BE2C (cell line): Measurements from ENCODE around the gene SPTBN5.

Experiments used
- DNase-seq: peaks from one replicate; pipeline ENCODE4 v3.0.0-alpha.2; 2020
- H3K27me3 ChIP-seq: fragments of 250-450 bp; sonication (Bioruptor Pico); 2 replicates; pipeline ENCODE4 v1.5.1; 2020; ENCODE audit warnings: mild to moderate bottlenecking
- H3K36me3 ChIP-seq: fragments of 250-450 bp; sonication (Bioruptor Pico); 2 replicates; pipeline ENCODE4 v1.5.1; 2020; ENCODE audit warnings: mild to moderate bottlenecking
- H3K4me1 ChIP-seq: fragments of 250-450 bp; sonication (Bioruptor Pico); 2 replicates; pipeline ENCODE4 v1.5.1; 2020
- H3K4me3 ChIP-seq: 2 replicates; pipeline ENCODE4 v1.5.1; 2011; ENCODE audit warnings: low read depth, low read length
- H3K9me3 ChIP-seq: fragments of 250-450 bp; sonication (Bioruptor Pico); 2 replicates; pipeline ENCODE4 v1.5.1; 2020
- CTCF ChIP-seq: IDR thresholded peaks from 2 replicates; pipeline ENCODE4 v1.5.1; 2012; ENCODE audit warnings: mild to moderate bottlenecking, low read depth, low read length

The SPTBN5 gene

DNA sequence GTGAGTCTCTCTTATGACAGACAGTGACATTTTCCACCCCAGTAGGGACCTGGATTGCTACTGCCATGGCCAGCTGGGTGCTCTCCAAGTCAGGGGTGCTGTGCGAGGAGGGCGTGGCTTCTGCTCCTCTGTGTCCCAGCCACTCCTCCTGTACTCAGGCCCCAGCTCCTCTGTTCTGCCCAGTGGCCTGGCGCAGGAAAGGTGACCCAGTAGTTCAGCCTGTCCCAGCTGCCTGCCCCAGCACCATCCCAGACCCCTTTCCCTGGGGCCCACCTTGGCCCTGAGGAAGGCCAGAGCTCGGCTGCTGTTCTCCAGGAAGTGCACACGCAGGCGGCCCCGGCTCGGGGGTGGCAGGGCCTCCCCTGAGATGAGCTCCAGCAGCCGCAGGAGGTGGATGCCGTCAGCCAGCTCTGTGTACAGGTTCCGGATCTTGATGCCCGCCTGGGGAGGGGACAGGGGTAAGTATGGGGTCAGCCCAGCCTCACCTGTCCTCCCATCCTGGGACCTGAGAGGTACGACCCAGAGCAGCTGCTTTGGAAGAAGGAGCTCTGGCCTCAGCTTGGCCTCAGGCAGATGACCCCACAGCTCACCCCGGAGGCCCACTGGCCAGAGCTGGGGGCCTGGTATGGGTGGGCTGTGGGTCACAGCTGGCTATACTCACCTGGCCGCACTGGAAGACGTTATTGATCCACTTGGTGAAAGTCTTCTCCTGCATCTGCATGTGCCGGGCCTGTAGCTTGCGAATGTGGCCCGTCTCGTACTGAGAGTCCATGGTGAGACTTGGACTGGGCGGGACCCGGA is 1.0 kb downstream of the SPTBN5 start:
- no peak for TF ChIP-seq CTCF
- H3K9me3 ChIP-seq, result no peaks in the 10 kb centered on the region
- peak; percentile 45 for DNase-seq
- no peak overlapping the region for H3K4me3 ChIP-seq
- H3K36me3 ChIP-seq, result no peaks in the 10 kb centered on the region
- no peaks in the 10 kb centered on the region for H3K27me3 ChIP-seq
- peaks cover 51% of the 10 kb centered on the region for H3K4me1 ChIP-seq

DNA sequence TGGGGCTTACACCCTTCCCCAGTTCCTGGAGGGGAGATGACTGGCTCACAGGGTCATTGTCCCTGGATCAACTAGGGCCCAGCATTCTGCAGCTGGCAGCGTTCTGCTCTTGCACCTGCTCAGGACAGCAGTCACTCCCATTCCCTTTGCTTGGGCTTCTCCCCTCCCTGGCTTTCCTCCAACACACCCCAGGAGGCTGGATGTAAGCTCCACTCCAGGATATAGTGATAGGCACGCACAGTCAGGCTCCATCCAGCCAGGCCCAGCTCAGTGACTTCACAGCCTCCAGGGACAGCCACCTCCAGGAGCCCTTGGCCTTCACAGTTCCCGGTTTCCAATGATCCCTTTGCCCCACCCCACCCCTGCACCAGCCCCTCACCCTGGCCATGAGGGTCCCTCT is 1.9 kb downstream of the SPTBN5 start:
- Histone ChIP-seq H3K4me1 (peaks cover 45% of the 10 kb centered on the region), H3K27me3 (no peaks in the 10 kb centered on the region), H3K9me3 (no peaks in the 10 kb centered on the region), H3K4me3 (no peak overlapping the region), H3K36me3 (no peaks in the 10 kb centered on the region)
- TF ChIP-seq CTCF, result no peak
- DNase-seq, result peak; percentile 76

DNA sequence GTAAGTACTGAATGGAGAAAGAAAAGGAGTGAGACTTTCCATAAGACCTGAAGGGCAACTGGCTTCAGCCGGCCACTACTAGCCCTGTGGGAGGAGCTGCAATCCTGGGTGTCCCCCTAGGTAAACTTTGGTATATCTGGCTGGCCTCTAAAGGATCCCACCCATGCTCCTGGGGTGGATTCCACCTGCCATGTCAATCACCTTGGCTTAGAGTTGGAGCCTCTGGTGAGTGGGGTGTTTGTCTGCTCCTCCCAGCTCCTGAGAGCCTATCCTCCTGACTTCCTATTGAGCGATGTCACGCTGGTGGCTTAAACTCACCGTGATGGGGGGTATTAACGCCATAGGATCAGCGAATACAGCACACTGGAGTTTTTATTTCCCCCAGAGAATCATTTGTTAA is 2.6 kb downstream of the SPTBN5 start:
- Histone ChIP-seq H3K4me1 (peaks cover 45% of the 10 kb centered on the region), H3K4me3 (no peak overlapping the region), H3K9me3 (no peaks in the 10 kb centered on the region), H3K36me3 (no peaks in the 10 kb centered on the region), H3K27me3 (no peaks in the 10 kb centered on the region)
- DNase-seq, result no peak
- TF ChIP-seq CTCF, result no peak

- no peak for TF ChIP-seq CTCF
- no peak overlapping the region for H3K4me3 ChIP-seq
- no peaks in the 10 kb centered on the region for H3K9me3 ChIP-seq
Observed at GRCh38 chr15:41890050-41890690, 3.7 kb downstream of the SPTBN5 start.

DNA sequence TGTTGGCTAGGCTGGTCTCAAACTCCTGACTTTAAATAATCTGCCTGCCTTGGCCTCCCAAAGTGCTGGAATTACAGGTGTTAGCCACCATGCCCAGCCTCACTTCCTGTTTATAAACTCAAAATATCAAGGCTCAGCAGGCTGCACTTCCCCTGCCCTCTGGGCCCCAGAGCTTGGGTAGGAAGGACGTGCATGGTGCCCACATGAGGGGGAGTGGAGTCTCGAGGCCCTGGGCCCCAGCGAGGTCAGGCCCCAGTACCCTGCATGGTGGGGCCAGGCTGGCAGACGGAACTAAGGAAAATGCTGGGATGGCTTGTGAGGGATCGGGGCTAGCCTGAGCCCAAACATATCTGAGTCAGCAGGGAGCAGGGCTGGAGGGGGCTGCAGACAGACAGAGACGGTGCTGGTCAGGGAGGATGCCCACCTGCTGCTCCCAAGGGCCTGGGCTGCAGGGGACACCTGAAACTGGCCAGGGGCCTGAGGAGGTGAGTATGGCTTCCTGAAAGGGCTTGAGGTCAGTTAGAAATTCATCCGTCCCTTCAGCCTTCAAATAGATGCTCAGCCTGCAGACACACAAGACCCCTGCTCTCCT is 5.1 kb downstream of the SPTBN5 start:
- no peak for DNase-seq

More at GRCh38 chr15:41890050-41890690, 3.7 kb downstream of the SPTBN5 start:
- Histone ChIP-seq H3K36me3 (no peaks in the 10 kb centered on the region), H3K27me3 (no peaks in the 10 kb centered on the region), H3K4me1 (peaks cover 40% of the 10 kb centered on the region)
- no peak for DNase-seq

More for the DNA sequence above, 5.1 kb downstream of the SPTBN5 start:
- Histone ChIP-seq H3K9me3 (no peaks in the 10 kb centered on the region), H3K4me1 (peaks cover 28% of the 10 kb centered on the region), H3K4me3 (no peak overlapping the region), H3K27me3 (no peaks in the 10 kb centered on the region), H3K36me3 (no peaks in the 10 kb centered on the region)
- no peak for TF ChIP-seq CTCF
